NCI-H2171 treated with DMSO at 0.1 percent for 48 hours (cell line): ENCODE measurements around the gene FAM216A.
"Not testable (repeated sequence)": the region's sequence is repeated elsewhere in the genome, so short reads cannot be mapped to it uniquely, and the experiment has no call there.

Experiments
- DNase-seq: peaks from one replicate; lab custom pipeline; 2025; lab: John Stamatoyannopoulos, UW

FAM216A gene

DNA sequence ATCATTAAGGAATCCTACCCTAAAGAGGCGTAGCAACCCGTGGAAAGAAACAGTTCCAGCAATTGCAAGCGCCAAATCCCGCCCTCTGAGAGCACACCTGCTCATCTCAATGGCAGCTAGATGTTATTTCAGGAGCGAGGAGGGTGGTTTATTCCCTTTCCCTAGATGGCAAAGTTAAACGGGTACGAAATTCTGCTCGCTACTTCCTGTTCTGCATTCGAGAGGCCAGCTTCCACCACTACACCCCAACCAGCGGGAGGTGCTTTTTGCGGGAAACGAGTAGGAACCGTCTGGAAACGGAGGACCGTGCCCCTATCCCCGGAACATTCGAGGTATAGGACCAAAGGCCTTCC, 32.7 kb downstream of the FAM216A start:
- peak; percentile 62 for DNase-seq

DNA sequence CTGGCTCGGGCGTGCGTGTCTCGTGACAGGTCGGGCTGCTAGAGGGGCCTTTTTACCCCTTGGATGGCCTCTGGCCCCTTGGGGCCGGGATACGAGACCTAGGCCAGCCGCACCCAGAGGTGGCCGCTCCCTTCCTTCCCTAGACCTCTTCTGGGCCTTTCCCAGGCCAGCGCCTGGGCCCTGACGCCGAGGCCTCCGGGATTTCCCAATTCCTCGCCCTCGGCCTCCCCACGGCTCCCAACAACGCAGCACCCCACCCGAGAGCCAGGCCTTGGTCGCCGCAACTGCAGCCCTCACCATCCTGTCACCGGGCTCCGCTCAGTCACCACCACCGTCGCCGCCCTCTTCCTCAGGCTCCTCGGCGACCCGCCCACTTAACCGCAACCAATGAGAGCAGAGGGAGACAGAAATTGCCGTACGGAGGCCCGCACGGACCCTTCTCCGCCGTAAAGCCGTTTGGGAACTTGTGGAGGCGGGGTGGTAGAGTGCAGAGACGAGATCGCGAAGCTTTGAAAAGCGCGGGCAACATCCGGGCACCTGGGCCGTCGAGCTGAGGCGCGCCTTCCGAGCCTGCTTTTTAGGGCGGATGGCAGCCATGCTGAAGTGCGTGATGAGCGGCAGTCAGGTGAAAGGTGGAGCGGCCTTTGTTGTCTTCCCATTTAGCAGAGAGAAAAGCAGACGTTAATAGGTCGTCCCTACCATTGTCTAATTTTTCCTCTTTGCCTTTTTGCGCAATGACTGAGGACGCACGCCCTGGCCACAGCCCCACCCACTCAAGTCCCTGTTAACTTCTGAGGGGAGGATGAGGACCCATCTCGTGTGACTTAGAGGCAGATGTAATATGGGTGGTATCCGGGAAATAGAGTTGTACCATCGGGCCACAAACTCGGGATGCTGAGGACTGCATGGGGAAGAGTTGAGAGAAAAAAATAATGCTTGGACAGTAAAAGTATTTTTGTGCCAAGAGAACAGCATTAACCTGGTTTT, 33.4 kb downstream of the FAM216A start, which contains the start of the genes RAD9B and VPS29:
Gene RAD9B (plus strand): TSS at position 580 of the 987 bp plus-strand sequence. CDS start 7 bp downstream, at position 587.
Gene VPS29 (minus strand): TSS at position 360 of the 987 bp plus-strand sequence. CDS start 60 bp downstream, at position 300.
- DNase-seq, result peak; percentile 98

DNA sequence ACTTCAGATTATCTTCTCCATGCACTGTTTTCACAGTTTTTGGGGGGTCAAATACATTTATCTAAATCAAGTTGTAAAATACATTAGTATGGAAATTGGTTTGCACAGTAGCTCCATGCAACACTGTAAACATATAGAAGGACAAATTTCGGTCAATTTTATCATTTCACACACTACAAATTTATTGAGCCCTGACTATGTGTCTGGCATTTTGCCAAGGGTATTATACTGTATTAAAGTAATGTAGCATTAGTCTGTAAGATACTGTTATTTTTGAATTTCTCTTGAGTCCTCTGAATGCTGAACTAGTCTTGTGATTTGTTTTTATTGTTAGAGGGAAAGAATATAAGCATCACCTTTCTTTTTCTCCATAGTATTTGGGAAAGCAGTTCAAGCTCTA, 34.8 kb downstream of the FAM216A start:
- no peak for DNase-seq

DNA sequence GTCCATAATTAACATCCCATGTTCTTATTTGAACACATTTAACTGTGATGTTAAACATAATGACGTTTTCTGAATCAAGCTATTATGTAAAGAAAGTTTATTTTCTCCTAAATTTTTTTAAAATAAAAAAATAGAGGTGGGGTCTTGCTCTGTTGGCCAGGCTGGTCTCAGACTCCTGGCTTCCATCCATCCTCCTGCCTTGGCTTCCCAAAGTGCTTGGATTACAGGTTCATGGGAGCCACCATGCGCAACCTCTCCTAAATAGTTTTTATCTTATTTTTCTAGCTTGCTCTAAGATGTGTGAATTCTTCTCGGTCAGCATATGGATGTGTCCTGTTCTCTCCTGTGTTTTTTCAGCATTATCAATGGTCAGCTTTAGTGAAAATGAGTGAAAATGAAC, 36.7 kb downstream of the FAM216A start:
- no peak for DNase-seq

DNA sequence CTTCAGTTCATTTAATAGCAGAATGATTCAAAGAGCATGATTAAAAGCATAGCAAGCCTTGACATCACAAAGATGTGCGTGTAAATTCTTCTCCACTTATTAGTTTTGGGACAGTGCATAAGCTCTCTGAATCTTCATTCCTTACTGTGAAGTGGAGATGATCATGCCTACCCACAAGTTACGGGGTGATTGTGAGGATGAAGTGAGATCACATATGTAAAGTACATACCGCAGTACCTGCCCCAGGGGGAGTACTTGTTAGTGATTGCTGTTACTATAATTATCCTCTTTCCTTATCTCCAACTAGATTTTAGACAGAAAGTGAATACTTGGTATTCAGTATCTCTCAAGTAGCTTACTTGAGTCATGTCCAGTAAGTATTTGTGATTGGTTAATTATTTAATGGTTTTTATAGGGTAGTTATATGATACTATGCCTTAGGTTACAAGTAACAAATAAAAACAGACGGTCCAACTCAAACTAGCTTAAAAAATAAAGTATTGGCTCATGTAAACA, 39.5 kb downstream of the FAM216A start:
- DNase-seq, result no peak

DNA sequence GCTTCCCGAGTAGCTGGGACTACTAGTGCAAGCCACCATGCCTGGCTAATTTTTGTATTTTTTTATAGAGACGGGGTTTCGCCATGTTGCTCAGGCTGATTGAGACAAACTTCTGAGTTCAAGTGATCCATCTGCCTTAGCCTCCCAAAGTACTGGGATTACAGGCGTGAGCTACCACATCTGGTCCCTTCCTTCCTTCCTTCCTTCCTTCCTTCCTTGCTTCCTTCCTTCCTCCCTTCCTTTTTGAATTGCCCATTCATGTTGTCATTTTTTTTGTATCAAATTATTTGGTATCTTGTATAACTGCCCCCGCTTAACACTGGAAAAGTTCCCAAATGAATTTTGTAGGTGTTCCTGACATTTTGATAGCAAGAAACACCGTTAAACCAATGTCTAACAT, 45.2 kb downstream of the FAM216A start:
- DNase-seq, result no peak

DNA sequence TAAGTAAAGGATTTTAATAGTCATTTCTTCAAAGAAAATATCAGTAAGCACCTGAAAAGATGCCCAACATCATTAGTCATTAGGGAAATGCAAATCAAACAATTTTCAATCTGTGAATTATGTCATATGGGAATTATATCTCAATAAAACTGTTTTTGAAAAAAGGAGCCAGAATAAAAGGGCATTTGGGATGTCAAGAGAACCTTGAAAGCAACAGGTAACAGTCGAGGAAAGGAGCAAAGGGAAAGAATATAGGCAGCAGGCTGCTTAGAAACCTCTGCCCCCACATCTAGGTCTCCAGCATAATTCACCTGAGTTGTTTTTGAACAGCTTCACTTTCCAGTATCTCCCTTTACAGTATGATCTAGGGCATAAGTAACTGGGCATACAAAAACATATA, 45.7 kb downstream of the FAM216A start:
- DNase-seq, result no peak

DNA sequence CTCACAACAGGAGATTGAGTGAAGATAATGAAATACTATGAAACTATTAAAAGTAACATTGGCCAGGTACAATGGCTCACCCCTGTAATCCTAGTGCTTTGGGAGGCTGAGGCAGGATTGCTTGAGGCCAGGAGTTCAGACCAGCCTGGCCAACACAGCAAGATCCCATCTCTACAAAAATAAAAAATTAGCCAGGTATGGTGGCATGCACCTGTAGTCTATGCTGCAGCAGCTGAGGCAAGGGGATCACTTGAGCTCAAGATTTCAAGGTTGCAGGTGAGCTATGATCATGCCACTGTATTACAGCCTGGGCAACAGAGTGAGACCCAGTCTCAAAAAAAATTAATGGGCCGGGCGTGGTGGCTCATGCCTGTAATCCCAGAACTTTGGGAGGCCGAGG, 48.4 kb downstream of the FAM216A start:
- no peak for DNase-seq

DNA sequence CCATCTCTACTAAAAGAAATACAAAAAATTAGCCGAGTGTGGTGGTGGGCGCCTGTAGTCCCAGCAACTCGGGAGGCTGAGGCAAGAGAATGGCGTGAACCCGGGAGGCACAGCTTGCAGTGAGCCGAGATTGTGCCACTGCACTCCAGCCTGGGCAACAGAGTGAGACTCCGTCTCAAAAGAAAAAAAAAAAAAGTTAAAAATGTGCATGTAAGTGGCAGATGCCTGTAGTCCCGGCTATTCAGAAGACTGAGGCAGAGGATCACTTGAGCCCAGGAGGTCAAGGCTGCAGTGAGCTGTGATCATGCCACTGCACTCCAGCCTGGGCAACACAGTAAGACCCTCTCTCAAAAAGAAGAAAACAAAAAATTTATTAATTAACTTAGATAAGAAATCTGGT, 49.4 kb downstream of the FAM216A start:
- DNase-seq, result not testable (repeated sequence)

DNA sequence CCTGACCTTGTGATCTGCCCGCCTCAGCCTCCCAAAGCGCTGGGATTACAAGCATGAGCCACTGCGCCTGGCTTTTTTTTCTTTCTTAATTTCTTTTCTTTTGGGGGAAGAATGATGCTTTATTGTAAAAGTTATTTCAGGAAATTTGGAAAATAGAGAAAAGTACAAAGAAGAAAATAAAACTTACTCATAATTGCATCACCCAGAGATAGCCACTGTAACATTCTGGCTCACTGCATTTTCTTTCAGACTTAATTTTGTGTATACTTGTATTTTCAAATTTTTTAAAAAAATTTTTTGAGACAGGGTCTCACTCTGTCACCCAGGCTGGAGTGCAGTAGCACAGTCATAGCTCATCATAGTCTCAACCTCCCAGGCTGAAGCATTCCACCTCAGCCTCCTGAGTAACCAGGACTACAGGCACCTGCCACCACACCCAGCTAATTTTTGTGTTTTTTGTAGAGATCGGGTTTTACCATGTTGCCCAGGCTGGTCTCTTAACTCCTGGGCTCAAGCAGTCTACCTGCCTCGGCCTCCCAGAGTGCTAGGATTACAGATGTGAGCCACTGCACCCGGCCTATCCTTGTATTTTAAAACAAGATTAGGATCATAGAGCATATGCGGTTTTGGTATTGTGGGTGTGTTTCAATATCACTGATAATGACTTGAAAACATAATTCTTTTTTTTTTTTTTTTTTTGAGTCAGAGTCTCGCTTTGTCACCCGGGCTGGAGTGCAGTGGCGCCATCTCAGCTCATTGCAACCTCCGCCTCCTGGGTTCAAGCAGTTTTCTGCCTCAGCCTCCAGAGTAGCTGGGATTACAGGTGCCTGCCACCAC, 52.4 kb downstream of the FAM216A start:
- not testable (repeated sequence) for DNase-seq

DNA sequence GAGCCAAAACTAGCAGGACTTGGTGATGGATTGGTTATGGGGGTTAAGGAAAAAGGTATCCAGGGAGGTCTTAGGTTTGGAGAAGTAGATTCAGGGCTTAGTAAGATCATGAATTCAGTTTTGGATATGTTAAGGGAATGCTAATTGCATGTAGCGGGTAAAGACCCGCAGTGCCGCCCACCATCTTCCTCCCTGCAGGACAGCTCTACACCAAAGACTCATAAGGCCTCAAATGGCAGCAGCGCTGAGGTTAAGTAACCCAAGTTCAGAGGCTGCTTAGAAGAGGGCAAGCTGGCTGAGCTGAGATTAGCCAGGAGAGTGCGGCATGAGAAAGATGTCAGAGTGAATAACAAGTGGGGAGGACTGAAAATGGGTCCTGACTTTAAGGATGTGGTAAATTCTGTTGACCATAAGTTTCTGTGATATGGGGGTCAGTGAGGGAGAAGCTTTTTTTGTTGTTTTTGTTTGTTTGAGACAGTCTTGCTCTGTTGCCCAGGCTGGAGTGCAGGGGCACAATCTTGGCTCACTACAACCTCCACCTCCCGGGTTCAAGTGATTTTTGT, 59.7 kb downstream of the FAM216A start:
- no peak for DNase-seq

DNA sequence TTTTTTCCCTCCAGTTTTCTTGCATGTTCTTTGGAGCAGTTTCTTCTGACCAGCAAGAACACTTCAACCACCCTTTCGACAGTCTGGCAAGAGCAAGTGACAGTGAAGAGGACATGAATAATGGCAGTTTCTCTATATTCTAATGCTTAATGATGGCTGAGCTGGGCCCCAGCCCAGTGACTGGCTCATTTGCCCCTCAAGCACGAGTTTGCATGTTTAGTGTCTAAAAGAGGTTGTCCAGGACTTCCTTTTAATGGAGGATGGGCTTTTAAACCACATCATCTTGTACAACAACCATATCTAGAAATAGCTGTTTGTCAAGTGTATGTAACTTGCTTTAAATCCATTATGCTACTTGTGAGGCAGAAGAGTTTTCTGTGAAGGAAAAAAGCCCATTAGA, 61.9 kb downstream of the FAM216A start:
- no peak for DNase-seq

DNA sequence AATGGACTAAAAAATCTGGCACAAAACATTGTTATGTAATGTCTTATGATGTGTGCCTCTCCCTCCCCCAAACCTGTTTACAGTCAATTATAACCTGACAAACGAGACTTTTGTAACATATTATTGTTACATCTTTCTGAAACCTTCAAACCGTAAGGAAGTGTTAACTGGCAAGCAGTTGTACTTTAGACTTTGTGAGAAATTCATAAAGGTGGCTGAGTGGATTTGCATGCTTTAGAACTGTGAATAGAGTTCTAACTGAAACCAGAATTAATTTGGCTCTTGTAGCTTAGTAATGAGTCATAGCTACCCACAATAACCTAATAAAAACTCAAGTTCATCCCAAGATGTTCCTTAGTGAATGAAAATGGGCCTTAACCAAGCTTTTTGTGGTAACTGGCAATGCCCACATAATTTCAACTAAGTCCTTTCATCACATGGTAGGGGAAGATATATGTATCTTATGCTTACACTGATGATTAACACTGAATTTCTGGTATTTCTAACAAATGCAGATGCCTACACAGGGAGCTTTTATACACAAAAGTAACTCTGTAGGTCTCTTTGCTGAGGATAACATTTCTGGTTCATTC, 63.2 kb downstream of the FAM216A start:
- DNase-seq, result no peak

DNA sequence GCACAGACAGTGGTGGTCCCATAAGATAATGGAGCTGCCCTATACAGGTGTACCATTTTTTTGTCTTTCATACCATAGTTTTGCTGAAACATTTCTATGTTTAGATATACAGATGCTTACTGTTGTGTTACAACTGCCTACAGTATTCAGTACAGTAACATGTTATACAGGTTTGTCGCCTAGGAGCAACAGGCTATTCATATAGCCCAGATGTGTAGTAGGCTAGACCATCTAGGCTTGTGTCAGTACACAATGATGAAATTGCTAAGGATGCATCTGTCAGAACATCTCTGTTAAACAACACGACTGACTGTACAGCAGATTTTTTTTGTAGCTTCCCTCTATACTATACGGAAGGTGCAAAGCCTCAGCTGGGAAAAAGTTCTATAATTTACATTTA, 64.0 kb downstream of the FAM216A start:
- DNase-seq, result no peak

DNA sequence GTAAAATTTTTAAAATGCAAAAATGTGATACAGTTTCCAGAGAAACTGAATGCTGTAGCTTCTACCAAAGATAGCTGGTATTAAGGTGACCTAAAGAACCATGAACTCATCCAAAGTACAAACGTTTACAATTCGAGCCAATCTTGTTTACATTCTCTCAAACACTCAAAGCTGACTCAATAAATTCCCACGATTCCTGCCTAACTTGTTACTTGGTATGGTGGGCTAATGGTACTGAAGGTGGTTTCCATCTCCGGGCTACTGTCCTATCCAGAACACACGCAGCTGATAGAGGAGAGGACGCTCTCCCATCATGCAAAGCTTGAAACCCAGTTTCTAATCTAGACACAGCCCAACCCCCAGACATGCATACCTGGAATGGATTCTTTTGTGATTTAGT, 65.0 kb downstream of the FAM216A start:
- DNase-seq, result no peak

DNA sequence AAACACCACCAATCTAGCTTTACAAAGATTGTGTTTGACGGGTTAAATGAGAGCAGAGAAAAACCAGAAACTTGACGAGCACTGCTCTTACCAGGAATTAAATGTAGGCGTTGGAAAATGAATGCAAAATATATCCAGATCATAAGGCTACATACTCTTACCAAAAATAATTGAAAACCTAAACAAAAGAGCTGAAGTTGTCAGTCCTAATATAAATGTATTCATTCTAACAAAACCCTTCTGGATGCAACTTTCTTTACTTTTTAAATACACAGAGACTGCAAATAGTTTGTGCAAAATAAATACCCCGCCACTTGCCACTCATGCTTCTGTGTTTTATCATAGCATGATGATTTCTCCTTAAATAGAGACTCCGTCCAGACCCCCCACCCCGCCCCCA, 66.2 kb downstream of the FAM216A start:
- no peak for DNase-seq

DNA sequence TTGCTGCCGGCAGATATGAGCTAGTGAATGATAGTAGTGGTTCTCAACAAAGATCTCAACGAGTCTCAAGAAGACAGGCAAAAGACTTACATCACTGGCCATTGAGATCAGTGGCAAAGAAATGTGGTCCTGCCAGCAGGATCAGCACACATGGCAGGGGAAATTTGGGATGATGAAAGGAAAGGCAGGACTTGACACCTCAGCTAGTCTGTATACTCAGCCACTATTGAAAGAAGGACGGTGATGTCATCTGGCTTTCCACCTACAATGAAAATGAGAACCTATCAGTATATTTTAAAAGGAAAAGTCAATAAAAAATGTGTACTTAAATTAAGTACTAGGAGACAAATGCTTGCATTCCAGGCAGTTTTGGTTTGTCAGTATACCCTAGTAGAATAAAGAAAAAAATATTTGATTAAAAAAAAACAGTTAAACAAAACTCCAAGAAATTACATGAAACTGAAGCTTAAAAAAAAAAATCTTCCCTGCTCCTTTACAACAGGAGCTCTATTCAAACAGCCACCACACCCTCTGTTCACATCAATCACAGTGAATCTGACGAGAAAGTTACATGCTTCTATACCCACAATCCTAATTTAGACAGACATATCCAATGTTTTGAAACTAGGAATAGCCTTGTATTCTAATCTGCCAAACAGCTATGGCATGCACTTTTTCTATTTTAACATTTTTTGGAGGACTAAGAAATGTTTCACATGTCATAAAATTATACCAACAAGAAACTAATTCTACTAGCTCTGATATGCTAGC, 68.4 kb downstream of the FAM216A start:
- DNase-seq, result no peak

DNA sequence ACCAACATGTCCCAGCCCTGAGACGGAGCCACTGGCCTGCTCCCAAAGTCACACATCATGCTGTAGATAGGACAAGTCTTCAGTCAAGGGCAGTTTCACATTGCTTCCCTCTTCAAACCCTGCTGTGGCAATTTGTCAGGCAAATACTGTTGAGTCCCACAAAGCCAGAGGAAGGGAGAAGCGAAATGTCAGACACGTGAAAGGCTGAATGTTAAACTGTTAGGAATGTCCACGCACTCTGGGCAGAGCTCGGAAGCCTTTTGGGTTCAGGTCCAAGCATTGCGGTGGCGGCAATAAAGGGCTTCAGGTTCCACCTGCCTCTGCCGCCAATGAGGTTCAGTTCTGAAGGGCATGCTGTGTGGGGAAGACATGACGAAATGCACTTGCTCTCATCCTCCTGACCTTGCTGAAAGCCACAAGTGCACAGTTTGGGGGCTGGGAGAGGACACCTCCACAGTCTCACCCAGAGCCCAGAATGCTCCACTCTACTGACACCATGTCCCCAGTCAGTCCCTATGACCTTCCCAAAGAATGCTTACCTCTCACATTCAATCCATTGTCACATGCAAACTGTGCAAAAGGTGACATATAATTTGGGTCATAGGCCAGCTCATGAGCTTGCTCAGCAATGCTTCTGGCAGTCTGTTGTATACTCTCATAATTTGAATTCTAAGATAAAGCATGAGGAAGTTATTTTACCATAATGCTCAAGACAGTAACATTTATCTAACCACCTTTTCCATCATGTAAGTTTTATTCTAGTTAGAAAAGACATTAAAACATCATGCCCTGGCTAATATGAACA, 69.2 kb downstream of the FAM216A start:
- no peak for DNase-seq

DNA sequence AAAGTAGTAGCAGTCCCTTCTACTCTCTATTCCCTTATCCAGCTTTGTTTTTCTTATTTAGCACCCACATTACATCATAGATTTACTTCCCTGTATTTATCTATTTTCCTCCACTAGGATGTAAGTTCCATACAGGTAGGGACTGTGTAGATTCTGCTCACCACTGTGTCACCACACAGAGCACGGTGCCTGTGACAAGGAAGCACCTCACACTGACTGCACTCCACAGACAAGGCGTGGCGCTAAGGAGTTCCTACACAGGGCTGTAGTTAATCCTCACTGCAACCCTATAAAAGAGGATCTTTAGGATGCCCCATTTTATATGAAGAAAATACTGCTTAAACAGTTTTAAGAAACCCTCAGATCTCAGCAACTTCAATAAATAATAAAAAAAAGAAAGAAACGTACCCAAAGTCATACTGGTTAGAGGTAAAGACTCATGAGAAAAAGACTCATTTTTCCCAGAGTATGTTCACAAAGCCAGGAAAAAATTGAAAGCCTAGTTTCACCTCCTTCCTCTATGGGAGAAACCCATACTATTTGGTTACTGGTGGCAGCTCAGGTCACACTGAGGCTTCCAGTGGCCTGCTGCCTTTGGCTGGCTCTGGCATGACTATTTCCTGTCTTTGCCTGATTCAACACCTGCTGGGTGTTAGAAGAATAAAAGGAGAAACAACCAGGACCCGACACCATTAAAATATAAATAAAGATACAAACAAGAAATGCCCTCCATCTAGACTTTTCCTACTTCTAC, 70.4 kb downstream of the FAM216A start:
- no peak for DNase-seq
